ENCODE results near the gene CD300A. TPM values are rescaled to one million over a fixed set of nuclear protein-coding genes. Genes with fewer than 3 reads are reported as not detected.

The CD300A gene
- total RNA-seq, 1 donor from 2014 or later = not detected

DNA sequence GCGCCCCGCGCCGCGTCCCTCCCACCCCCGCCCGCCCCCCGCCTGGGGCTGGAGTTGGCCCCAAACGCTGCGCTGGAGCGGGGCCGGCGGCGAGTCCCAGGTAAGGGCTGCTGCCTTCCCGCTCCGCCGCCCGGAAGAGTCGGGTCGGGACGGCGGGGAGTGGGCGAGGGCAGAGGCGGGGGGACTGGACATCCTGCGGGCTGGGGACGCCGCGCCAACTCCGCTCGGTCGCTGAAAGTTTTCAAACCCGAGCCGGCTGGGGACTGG is 34.1 kb upstream of the CD300A start:
- no peak for TF ChIP-seq CTCF (IDR thresholded peaks at IDR 0.05; ENCODE audit: unreplicated experiment)
- Mint-ChIP-seq H3K27ac (ENCODE audit: unreplicated experiment) (no peak overlapping the region), H3K4me1 (ENCODE audit: unreplicated experiment) (peaks cover 15% of the 10 kb centered on the region), H3K9me3 (ENCODE audit: unreplicated experiment) (no peaks in the 10 kb centered on the region), H3K4me3 (ENCODE audit: unreplicated experiment) (no peak overlapping the region), H3K36me3 (ENCODE audit: low read depth, unreplicated experiment) (no peaks in the 10 kb centered on the region), H3K27me3 (ENCODE audit: unreplicated experiment) (peaks cover 12% of the 10 kb centered on the region)
- DNase-seq (ENCODE audit: low spot score) = no peak

DNA sequence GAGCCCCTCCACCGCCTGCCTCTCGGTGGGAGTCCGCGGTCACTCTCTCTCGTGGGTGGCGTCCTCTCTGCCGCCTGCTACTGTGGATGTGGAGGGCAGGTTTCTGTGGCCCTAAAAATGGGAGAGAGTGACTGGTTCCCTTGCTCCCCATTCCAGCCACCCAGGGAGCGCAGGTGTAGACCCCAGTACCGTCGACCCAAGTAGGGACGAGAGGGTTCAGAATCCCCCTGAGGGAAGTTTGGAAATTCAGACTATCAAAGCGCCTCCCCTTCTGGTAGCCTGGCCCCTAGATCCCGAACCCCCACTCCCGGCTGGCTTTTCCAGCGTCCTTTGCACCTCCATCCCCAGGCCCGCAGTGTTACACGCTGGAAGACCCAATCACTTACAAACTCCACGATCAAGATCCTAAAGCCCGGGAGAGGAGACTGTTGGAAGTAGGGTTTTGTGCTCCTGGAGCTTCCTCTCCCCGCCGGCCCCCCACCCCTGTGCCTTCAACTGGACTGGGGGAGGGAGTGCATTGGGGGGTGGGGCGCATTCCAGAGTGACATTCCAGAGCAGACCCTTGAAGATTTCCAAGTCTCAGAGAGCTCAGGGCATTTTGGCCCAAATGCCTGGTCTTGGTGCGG is 33.6 kb upstream of the CD300A start:
- no peaks in the 10 kb centered on the region for H3K9me3 Mint-ChIP-seq (ENCODE audit: unreplicated experiment)
- no peak for DNase-seq (ENCODE audit: low spot score)
- no peak for TF ChIP-seq CTCF (IDR thresholded peaks at IDR 0.05; ENCODE audit: unreplicated experiment)
- H3K27me3 Mint-ChIP-seq (ENCODE audit: unreplicated experiment) = peaks cover 12% of the 10 kb centered on the region
- peak overlapping the region; percentile 83 for H3K4me3 Mint-ChIP-seq (ENCODE audit: unreplicated experiment)
- H3K27ac Mint-ChIP-seq (ENCODE audit: unreplicated experiment) = no peak overlapping the region
- no peaks in the 10 kb centered on the region for H3K36me3 Mint-ChIP-seq (ENCODE audit: low read depth, unreplicated experiment)
- H3K4me1 Mint-ChIP-seq (ENCODE audit: unreplicated experiment) = peaks cover 15% of the 10 kb centered on the region

- no peak for TF ChIP-seq CTCF (IDR thresholded peaks at IDR 0.05; ENCODE audit: unreplicated experiment)
- Mint-ChIP-seq H3K27me3 (ENCODE audit: unreplicated experiment) (peaks cover 14% of the 10 kb centered on the region), H3K4me3 (ENCODE audit: unreplicated experiment) (peak overlapping the region; percentile 51), H3K27ac (ENCODE audit: unreplicated experiment) (no peak overlapping the region), H3K36me3 (ENCODE audit: low read depth, unreplicated experiment) (no peaks in the 10 kb centered on the region), H3K9me3 (ENCODE audit: unreplicated experiment) (no peaks in the 10 kb centered on the region), H3K4me1 (ENCODE audit: unreplicated experiment) (peaks cover 15% of the 10 kb centered on the region)
- no peak for DNase-seq (ENCODE audit: low spot score)
Observed at GRCh38 chr17:74433421-74434121, 32.9 kb upstream of the CD300A start.

DNA sequence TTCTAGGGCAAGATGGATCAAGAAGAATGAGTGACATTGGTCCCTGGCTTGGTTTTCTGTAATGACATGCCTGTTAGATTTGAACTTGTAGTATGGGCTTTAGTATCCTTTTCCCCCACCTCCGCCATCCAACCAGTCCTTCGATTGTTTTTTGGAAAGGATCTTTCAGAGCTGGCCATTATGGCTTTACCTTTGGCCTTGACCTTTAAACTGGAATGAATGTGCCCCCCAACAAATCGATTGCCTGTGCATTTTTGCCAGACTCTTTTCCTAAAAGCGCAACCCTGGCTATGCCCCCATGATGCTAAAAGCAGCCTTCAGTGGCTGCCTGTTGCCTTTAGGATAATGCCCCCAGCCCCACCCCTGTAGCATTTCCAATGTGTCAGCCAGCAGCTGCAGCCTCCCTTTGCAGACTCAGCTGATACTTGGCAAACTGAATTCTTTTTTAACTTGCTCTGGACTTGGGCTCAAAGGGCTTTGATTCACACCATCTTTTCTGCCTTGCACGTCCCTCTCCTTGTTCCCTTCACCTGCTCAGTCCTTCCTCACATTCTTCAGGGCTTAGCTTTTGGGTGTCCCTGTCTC is 30.6 kb upstream of the CD300A start:
- Mint-ChIP-seq H3K27me3 (ENCODE audit: unreplicated experiment) (peaks cover 11% of the 10 kb centered on the region), H3K4me1 (ENCODE audit: unreplicated experiment) (peaks cover 5% of the 10 kb centered on the region), H3K36me3 (ENCODE audit: low read depth, unreplicated experiment) (no peaks in the 10 kb centered on the region), H3K9me3 (ENCODE audit: unreplicated experiment) (no peaks in the 10 kb centered on the region), H3K27ac (ENCODE audit: unreplicated experiment) (peak overlapping the region; percentile 2), H3K4me3 (ENCODE audit: unreplicated experiment) (no peak overlapping the region)
- DNase-seq (ENCODE audit: low spot score) = no peak
- TF ChIP-seq CTCF (IDR thresholded peaks at IDR 0.05; ENCODE audit: unreplicated experiment) = no peak

GRCh38 chr17:74437702-74438101 is 28.7 kb upstream of the CD300A start:
- DNase-seq (ENCODE audit: low spot score) = no peak
- Mint-ChIP-seq H3K27ac (ENCODE audit: unreplicated experiment) (no peak overlapping the region), H3K9me3 (ENCODE audit: unreplicated experiment) (no peaks in the 10 kb centered on the region), H3K4me1 (ENCODE audit: unreplicated experiment) (peaks cover 3% of the 10 kb centered on the region), H3K4me3 (ENCODE audit: unreplicated experiment) (no peak overlapping the region), H3K36me3 (ENCODE audit: low read depth, unreplicated experiment) (no peaks in the 10 kb centered on the region), H3K27me3 (ENCODE audit: unreplicated experiment) (peaks cover 11% of the 10 kb centered on the region)
- TF ChIP-seq CTCF (IDR thresholded peaks at IDR 0.05; ENCODE audit: unreplicated experiment) = peak; percentile 91
